GM18517 (cell line): ENCODE data around the gene DISP3.

Experiments used
- ATAC-seq: cut with Tn5 transposase; IDR thresholded peaks from one replicate; pipeline ENCODE4 v1.9.1; 2021; ENCODE audit warnings: mild to moderate bottlenecking, moderate library complexity; ENCODE audit not compliant: unreplicated experiment

The DISP3 gene

GRCh38 chr1:11540773-11541160 lies 61.8 kb downstream of the DISP3 start:
- no peak for ATAC-seq

GRCh38 chr1:11541236-11541635 lies 62.3 kb downstream of the DISP3 start:
- ATAC-seq: no peak

DNA sequence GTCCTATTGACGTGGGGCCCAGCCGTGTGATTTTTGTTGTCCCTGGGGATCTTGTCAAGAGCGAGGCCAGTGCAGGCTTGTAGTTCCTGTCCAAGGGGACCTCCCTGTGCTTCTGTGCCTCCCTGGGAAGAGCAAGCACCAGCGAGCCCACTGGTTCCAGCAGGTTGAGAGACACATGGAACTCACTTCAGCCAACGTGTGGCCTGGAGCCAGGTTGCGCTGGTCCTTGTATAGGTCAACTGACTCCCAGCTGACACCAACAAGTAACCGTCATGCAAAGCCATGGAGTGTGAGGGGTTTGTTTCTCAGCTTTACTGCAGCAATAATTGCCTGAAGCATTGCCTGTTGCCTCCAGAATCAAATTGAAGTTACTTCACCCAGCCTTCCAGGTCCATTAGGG lies 63.0 kb downstream of the DISP3 start:
- ATAC-seq: no peak

GRCh38 chr1:11543392-11543791 lies 64.4 kb downstream of the DISP3 start:
- no peak for ATAC-seq

- ATAC-seq: no peak
Measured at GRCh38 chr1:11543796-11544195, 64.8 kb downstream of the DISP3 start.

DNA sequence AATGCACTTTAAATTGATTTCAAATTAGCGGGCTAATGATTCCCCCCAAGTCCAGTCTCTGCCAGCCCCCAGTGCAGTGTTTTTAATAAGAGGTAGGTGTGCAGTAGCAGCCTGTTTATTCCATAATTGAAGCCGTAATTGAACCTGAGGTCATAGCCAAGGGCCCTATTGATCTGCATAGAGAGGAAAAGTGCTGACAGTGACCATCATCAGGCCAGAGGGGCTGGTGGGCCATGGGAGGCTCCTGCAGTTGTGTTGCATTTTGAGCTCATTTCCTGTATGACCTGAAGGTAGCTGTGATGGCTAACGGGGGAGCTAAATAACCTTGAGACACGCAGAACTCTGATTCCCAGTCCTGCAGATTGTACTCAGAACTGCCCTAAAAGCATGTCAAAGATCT lies 67.5 kb downstream of the DISP3 start:
- no peak for ATAC-seq

DNA sequence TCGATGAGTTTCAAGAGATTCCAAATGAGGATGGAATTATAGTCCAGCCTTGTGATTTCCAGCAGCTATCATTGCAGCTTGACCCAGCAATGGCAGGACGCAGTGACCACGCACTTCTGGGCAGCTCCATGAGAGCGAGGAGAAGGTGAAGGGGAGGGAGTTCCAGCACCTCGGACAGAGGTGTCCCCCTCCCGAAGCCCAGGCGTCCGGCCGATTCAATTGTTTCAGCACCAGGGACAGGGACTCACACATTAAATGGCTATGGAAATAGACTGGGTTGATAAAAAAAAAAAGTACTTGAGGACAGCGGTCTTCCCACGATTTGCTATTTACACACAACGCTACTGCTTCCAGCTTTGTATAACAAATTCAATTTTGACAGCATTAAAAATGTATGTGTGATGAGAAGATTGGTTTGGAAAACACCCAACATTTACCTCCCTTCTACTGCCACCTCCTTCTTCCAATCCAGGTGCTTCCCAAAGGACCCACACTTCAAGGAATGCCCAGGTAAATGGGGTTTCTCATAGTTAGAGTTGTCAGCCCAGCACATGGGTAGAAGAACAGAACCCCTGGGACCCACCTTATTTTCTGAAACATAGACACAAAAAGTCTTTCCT lies 71.8 kb downstream of the DISP3 start:
- ATAC-seq: no peak

DNA sequence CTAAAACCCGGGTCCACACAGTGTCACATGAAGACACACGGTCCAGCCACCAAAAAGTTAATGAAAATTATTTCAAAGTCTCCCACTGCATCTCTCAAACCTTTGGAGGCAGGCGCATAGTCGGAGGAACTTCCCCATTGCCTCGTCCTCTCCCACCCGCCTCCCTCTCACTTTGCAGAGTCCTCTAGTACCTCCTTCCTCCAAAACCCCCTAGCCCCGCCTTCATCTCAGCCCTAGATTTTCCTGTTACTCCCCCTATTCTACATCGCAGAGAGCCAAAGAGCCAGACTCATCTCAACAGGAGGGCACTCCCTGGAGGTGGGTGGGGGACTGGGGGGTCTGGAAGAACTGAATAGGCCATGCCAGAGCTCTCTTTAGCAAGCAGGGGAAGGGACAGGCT lies 79.3 kb downstream of the DISP3 start:
- ATAC-seq: no peak

DNA sequence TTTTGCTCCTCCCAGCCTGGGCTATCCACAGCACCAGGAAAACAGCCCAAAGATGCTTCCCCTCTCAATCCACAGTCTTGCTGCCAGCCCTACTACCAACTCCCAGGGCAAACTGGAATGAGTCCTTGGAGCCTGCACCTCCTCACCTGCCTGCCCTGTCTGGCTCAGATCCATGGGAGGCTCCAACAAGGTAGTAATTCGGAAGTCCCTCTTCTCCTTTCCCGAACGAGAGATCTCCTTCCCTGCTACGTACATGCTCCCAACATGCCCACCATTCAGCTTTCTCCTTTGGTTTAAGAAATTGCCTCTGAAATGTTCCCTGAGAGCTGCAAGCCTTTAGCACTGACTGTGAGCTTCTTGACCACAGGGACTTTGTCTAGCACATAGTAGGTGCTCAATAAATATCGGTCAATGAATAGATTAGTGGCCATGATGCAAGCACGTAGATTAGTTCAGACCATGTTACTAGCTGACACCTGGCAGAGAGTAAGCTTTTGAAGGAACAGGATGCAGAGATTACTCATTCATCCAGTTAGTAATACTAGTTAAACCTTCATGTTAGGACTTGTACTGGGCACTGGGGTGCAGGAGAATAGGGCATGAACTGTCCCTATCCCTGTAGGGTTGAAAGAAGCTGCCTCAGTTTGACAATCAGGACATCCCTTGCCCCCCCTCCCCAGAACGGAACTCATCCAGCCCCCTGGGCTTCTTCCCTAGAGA lies 80.1 kb downstream of the DISP3 start:
- ATAC-seq: no peak

DNA sequence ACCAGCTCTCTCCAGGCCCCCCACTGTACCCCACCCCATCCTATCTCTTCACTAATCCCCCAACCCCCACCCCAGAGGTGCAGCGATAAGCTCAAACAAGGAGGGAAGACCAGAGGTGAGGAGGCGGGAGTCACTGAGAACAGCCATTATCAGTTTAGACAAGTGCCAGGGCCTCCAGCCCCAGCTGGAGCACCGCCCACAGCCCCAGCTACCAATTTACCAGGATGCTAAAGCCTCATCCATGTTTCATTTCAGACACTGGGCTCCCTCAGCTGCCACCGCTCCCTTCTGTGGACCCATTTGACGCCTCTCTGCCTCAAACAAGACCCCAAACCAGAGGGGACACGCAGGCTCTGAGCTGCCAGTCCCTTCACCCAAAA lies 80.6 kb downstream of the DISP3 start:
- no peak for ATAC-seq

DNA sequence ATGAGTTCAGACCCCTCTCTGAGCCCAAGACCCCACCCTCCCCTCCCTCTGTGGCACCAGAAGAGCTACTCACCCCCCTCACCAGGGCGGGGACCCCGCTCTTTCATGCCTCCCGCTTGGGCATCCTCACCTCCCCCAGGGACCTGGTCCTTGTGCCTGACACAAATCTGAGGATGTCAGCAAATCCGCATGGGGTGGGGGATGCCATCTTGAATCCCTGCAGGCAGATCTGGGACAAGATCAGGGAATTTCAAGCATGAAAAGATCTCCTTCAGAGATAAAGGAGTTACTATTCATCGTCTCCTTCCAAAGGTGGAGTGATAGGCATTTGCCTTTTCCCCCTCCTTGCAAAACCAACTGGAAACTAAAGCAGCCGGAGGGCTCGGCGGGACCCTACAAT lies 81.1 kb downstream of the DISP3 start:
- ATAC-seq: no peak

DNA sequence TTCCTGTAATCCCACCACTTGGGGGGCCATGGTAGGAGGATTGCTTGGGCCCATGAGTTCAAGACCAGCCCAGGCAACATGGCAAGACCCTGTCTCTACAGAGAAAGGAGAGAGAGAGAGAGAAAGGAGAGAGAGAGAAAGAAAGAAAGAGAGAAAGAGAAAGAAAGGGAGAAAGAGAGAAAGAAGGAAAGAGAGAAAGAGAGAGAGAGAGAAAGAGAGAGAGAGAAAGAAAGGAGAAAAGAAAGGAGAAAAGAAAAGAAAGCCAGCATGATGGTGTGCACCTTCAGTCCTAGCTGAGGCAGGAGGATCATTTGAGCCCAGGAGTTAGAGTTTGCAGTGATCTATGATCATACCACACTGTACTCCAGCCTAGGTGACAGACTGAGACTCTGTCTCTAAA lies 82.8 kb downstream of the DISP3 start:
- ATAC-seq: no peak

GRCh38 chr1:11562664-11563063 lies 83.7 kb downstream of the DISP3 start:
- no peak for ATAC-seq

DNA sequence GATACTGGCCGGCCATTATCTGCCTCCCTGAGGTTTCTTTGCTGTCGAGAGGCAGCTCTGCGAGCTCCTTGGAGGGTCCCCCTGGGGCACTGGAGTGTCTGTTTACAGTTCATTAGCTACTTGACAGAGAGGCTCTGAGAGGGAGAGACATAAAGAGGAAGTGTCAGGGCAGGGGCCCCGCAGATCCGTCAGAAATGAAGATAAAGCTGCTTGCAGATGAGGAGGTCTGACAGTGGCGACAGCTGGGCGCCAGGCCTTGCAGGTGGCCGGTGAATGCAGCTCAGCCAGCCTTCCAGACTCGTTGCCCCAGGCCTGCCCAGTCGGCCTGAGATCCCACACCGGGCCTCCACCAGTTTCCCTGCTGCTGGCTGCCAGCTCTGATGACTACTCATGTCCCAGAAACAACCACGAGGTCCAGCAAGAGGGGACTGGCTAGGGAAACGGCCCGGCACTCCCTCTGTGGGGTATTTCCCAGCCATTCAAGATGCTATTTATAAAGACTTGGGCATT lies 84.7 kb downstream of the DISP3 start:
- no peak for ATAC-seq

GRCh38 chr1:11564237-11564636 lies 85.3 kb downstream of the DISP3 start:
- ATAC-seq: no peak

DNA sequence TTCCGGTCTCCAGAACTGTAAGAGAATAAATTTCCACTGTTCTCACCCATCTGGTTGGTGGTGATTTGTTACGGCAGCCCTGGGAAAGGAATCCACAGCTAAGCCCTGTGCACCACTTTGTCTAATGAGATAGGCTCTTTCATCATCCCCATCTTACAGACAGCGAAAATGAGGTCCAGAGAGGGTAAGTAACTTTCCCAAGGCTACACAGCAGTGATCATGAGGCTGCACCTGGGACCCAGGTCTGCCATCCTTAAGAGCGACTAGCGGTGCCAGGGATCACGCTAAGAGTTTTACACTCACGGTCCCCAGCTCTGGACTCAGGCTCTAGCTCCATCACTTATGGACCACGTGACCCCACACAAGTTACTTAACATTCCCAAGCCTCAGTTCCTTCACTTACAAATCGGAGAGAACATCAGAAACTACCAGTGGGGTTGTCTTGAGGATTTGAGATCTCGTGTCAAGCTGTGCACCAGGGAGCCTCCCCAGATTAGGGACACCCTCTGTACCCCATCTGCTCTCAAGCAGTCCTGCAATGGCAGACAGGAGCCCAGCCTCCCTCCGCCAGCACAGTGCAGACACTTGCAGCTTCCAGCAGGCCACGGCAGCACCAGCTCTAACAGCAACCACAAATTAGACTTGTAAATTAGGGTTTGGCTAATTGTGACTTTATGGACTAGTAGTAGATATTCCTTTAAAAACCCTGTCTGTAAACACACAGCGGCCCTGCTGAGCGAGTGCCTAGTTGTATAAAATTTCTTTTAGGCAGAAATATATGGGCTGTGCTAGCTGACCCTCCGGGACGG lies 87.3 kb downstream of the DISP3 start:
- ATAC-seq: no peak

GRCh38 chr1:11567244-11568065 lies 88.5 kb downstream of the DISP3 start:
- no peak for ATAC-seq

GRCh38 chr1:11568687-11569086 lies 89.7 kb downstream of the DISP3 start:
- ATAC-seq: no peak

DNA sequence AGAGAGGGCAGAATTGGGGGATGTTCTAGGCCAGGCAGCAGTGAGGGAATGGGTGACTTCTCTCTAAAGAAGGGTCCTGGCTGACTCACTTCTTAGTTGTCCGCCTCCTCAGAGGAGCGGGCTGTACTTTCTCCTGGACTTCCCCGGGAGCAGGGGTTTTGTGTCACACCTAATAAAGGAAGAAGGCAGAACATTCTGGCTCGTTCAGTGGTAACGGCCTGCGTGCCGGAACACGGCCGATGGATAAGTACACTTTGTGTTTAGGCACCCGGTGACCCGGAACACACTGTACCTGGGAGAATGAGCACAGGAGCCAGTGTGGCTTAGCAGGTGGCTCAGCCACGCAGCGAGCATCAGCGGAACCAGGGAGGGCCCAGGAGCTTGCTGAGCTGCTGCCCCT lies 90.6 kb downstream of the DISP3 start:
- ATAC-seq: no peak

DNA sequence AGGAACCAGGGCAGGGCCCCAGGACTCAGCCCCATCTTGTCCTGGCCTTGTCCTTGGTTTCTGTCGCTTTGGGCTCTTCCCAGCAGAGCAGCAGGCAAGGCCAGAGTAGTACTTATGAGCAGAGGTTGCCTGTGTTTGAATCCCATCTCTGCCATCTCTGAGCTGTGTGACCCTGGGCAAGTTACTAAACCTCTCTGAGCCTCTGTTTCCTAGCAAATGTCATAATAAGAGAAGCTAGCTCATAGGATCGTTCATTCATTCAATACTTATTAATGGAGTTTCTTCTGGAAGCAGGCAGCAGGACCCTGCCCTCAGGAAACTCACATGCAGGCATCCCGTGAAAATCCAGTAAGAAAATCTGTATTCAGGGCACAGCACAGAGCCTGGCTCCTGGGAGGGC lies 91.0 kb downstream of the DISP3 start:
- no peak for ATAC-seq

DNA sequence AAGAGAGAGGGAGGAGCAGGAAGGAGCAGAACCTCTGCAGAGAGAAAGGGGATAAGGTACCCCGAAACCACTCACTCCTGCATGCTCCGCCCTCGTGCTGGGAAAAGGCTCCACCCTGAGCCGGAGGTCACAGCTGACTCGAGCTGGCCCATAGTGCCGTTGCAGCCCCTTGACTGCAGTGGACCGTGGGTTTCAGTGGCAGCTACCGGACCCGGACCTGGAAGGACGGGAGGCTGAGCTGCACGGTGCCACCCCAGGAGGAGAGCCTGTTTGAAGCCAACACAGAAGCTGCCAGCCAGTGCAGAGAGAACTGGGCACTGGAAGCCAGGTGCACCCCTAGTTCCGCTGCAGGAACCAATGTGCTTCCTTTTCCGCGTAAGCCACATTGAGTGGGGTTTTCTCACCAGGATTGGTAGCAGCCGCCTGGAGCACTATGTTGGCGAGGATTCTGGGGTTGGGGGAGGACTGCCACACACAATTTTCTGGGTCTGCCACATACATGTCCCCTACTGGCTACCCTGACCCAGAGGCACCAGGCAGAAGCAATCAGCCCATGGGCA lies 91.9 kb downstream of the DISP3 start:
- ATAC-seq: no peak
